Right renal cortex interstitium (tissue), 3 donors: ENCODE measurements around the gene NFKB1. TPM values are rescaled to one million over a fixed set of nuclear protein-coding genes. Genes with fewer than 3 reads are reported as not detected.
"Not testable (repeated sequence)": the region's sequence is repeated elsewhere in the genome, so short reads cannot be mapped to it uniquely, and the experiment has no call there.

ENCODE experiments used
- DNase-seq, 3 donors: peaks; one replicate each; pipeline ENCODE4 v3.0.0-alpha.2; 2013; ENCODE audit warnings: low read depth in 3 of 3, low spot score in 2 of 3
- polyA plus RNA-seq, 3 donors: library from polyadenylated mRNA; unstranded; fragments of 120-200 nt; gene quantifications; one replicate each; pipeline ENCODE4 v1.2.1, GENCODE V29; 2013; ENCODE audit not compliant: insufficient read length in 3 of 3

The NFKB1 gene
- polyA plus RNA-seq, 3 donors = 27.4 to 28.1 (median 27.6) TPM

GRCh38 chr4:102560571-102561341 lies 59.6 kb downstream of the NFKB1 start:
- DNase-seq = no peak

GRCh38 chr4:102563000-102563399 lies 61.8 kb downstream of the NFKB1 start:
- DNase-seq = no peak

- no peak for DNase-seq
These were observed 63.4 kb downstream of the NFKB1 start for GRCh38 chr4:102564399-102565059.

GRCh38 chr4:102565696-102566095 lies 64.5 kb downstream of the NFKB1 start:
- DNase-seq = no peak

GRCh38 chr4:102566426-102566825 lies 65.3 kb downstream of the NFKB1 start:
- no peak for DNase-seq

GRCh38 chr4:102567427-102567826 lies 66.3 kb downstream of the NFKB1 start:
- DNase-seq = no peak

- no peak for DNase-seq
These were observed 68.0 kb downstream of the NFKB1 start for GRCh38 chr4:102569200-102569599.

GRCh38 chr4:102570211-102570610 lies 69.1 kb downstream of the NFKB1 start:
- DNase-seq = not testable (repeated sequence)

- no peak for DNase-seq
These were observed 71.3 kb downstream of the NFKB1 start for GRCh38 chr4:102572452-102572851.

GRCh38 chr4:102574317-102574716 lies 73.2 kb downstream of the NFKB1 start:
- DNase-seq = no peak

GRCh38 chr4:102575369-102576129 lies 74.4 kb downstream of the NFKB1 start:
- DNase-seq = no peak

- DNase-seq = no peak
These were observed 77.1 kb downstream of the NFKB1 start for GRCh38 chr4:102578270-102578669.

- no peak for DNase-seq
These were observed 77.7 kb downstream of the NFKB1 start for GRCh38 chr4:102578819-102579218.

GRCh38 chr4:102579794-102580462 lies 78.8 kb downstream of the NFKB1 start:
- no peak for DNase-seq

- no peak for DNase-seq
These were observed 79.3 kb downstream of the NFKB1 start for GRCh38 chr4:102580463-102580842.

GRCh38 chr4:102584091-102584490 lies 82.9 kb downstream of the NFKB1 start:
- no peak for DNase-seq

- no peak for DNase-seq
These were observed 84.2 kb downstream of the NFKB1 start for GRCh38 chr4:102585329-102585728.

- DNase-seq = no peak
These were observed 85.0 kb downstream of the NFKB1 start for GRCh38 chr4:102586002-102586643.

- DNase-seq = no peak
These were observed 85.5 kb downstream of the NFKB1 start for GRCh38 chr4:102586644-102587021.

- DNase-seq = no peak
These were observed 88.6 kb downstream of the NFKB1 start for GRCh38 chr4:102589743-102590142.

GRCh38 chr4:102592256-102592655 lies 91.1 kb downstream of the NFKB1 start:
- DNase-seq = no peak
